ENCODE measurements around the gene NENF. TPM values are rescaled to one million over a fixed set of nuclear protein-coding genes. Genes with fewer than 3 reads are reported as not detected.
A peak's percentile ranks its signal among the peaks of the same experiment; 100 is the strongest.

The NENF gene
- polyA plus RNA-seq (37.8 to 72.2 TPM (median 65.6 TPM) in 3 replicates), polyA minus RNA-seq (14.9 to 21.2 TPM (median 20.1 TPM) in 3 replicates)
- 51.0 TPM for polyA plus RNA-seq (2011; ENCODE audit: low read depth)
- 48.5 and 56.2 TPM in 2 replicates for polyA plus RNA-seq (2011; cell fraction: cytosol; rRNA removed)
- polyA plus RNA-seq (2011; cell fraction: nucleus; rRNA removed) = 13.9 and 14.0 TPM in 2 replicates
- polyA plus RNA-seq (2012; ENCODE audit: low replicate concordance) = 45.7 and 68.9 TPM in 2 replicates
- polyA minus RNA-seq (2011; cell fraction: cytosol; rRNA and poly(A)+ RNA removed) = 32.8 TPM
- polyA minus RNA-seq (2011; cell fraction: nucleus; rRNA and poly(A)+ RNA removed) = 3.7 and 5.5 TPM in 2 replicates

- Histone ChIP-seq H3K36me3 (ENCODE audit: control insufficient read depth in 2 of 2, extremely low read depth in 1 of 2, insufficient read depth in 2 of 2, low read length in 2 of 2) (no peaks in the 10 kb centered on the region), H2AFZ (ENCODE audit: control insufficient read depth, low read length) (peak within 1 kb of the TSS; percentile 89), H3K9me3 (ENCODE audit: control insufficient read depth, low read depth, low read length) (no peaks in the 10 kb centered on the region), H3K27me3 (ENCODE audit: control insufficient read depth, extremely low read depth, insufficient read depth, low read length) (no peaks in the 10 kb centered on the region), H4K20me1 (ENCODE audit: control insufficient read depth, extremely low read depth, insufficient read depth, low read length) (no peaks in the 10 kb centered on the region), H3K4me2 (ENCODE audit: control insufficient read depth, extremely low read depth, insufficient read depth, low read depth, low read length) (peak within 1 kb of the TSS; percentile 83), H3K4me1 (ENCODE audit: control insufficient read depth, extremely low read depth, insufficient read depth, low read length) (peaks cover 13% of the 10 kb centered on the region), H3K79me2 (ENCODE audit: control insufficient read depth, insufficient read depth, low read length) (peaks cover 17% of the 10 kb centered on the region), H3K27ac (ENCODE audit: control insufficient read depth, insufficient read depth, low read length) (peak within 1 kb of the TSS; percentile 77), H3K9ac (ENCODE audit: control insufficient read depth, extremely low read depth, insufficient read depth, low read length) (peak within 1 kb of the TSS; percentile 78), H3K9me1 (ENCODE audit: control insufficient read depth, extremely low read depth, insufficient read depth, low read length) (no peaks in the 10 kb centered on the region), H3K4me3 (ENCODE audit: control insufficient read depth in 2 of 3, extremely low read depth in 1 of 3, insufficient read depth in 2 of 3, low read depth in 1 of 3, low read length in 3 of 3) (peak within 1 kb of the TSS; percentile 59 to 75 (median 70))
- FAIRE-seq (no peak), DNase-seq (ENCODE audit: low read depth, low spot score) (no peak)
- no peak for TF ChIP-seq EZH2 (IDR thresholded peaks at IDR 0.05; ENCODE audit: low read length)
- TF ChIP-seq CTCF (optimal IDR thresholded peaks at IDR 0.05 in 1 of 3, IDR thresholded peaks at IDR 0.05 in 1 of 3, conservative IDR thresholded peaks at IDR 0.05 in 1 of 3; ENCODE audit: extremely low read depth in 1 of 3, insufficient read depth in 2 of 3, low read length in 3 of 3) = no peak
- dilution Hi-C loops (cut with MboI; ENCODE audit: extremely low pct_ligation_motif_present, low sequenced_read_pairs) = no loop called here
Measured at GRCh38 chr1:212432661-212433576, at the start of gene NENF. NENF (plus strand) TSS chr1:212432920; CDS start chr1:212432944, 24 bp downstream.

GRCh38 chr1:212386029-212386428 is 46.7 kb upstream of the NENF start:
- H3K9me1 ChIP-seq (ENCODE audit: control insufficient read depth, extremely low read depth, insufficient read depth, low read length) = peaks cover 2% of the 10 kb centered on the region
- H3K79me2 ChIP-seq (ENCODE audit: control insufficient read depth, insufficient read depth, low read length) = peaks cover 1% of the 10 kb centered on the region
- no peaks in the 10 kb centered on the region for H4K20me1 ChIP-seq (ENCODE audit: control insufficient read depth, extremely low read depth, insufficient read depth, low read length)
- H3K27me3 ChIP-seq (ENCODE audit: control insufficient read depth, extremely low read depth, insufficient read depth, low read length) = no peaks in the 10 kb centered on the region
- no peak overlapping the region for H3K4me2 ChIP-seq (ENCODE audit: control insufficient read depth, extremely low read depth, insufficient read depth, low read depth, low read length)
- no peak for FAIRE-seq
- DNase-seq (ENCODE audit: low read depth, low spot score) = no peak
- no peak overlapping the region for H2AFZ ChIP-seq (ENCODE audit: control insufficient read depth, low read length)
- H3K4me1 ChIP-seq (ENCODE audit: control insufficient read depth, extremely low read depth, insufficient read depth, low read length) = no peaks in the 10 kb centered on the region
- H3K36me3 ChIP-seq (ENCODE audit: control insufficient read depth in 2 of 2, extremely low read depth in 1 of 2, insufficient read depth in 2 of 2, low read length in 2 of 2) = peaks cover 17 to 20% of the 10 kb centered on the region in 2 experiments
- H3K4me3 ChIP-seq (ENCODE audit: control insufficient read depth in 2 of 3, extremely low read depth in 1 of 3, insufficient read depth in 2 of 3, low read depth in 1 of 3, low read length in 3 of 3) = no peak overlapping the region
- no peak overlapping the region for H3K9ac ChIP-seq (ENCODE audit: control insufficient read depth, extremely low read depth, insufficient read depth, low read length)
- H3K27ac ChIP-seq (ENCODE audit: control insufficient read depth, insufficient read depth, low read length) = no peak overlapping the region
- H3K9me3 ChIP-seq (ENCODE audit: control insufficient read depth, low read depth, low read length) = no peaks in the 10 kb centered on the region
- no peak for TF ChIP-seq EZH2 (IDR thresholded peaks at IDR 0.05; ENCODE audit: low read length)
- no peak for TF ChIP-seq CTCF (optimal IDR thresholded peaks at IDR 0.05 in 1 of 3, IDR thresholded peaks at IDR 0.05 in 1 of 3, conservative IDR thresholded peaks at IDR 0.05 in 1 of 3; ENCODE audit: extremely low read depth in 1 of 3, insufficient read depth in 2 of 3, low read length in 3 of 3)
- dilution Hi-C loops (cut with MboI; ENCODE audit: extremely low pct_ligation_motif_present, low sequenced_read_pairs) = no loop called here

Data from keratinocyte (primary cell).